GM12878 (cell line): ENCODE measurements around the gene ZBED5. TPM values are rescaled to one million over a fixed set of nuclear protein-coding genes. Genes with fewer than 3 reads are reported as not detected.

ENCODE experiments used
- ATAC-seq: fragments of 200-7000 bp; cut with Tn5 transposase; 3 replicates; pipeline ENCODE4 v1.9.1; 2020; ENCODE audit warnings: mild to moderate bottlenecking, moderate library complexity
- BruUV-seq: library from RNA; stranded (reverse); fragments of 400-500 nt; replicated peaks from 2 replicates; lab custom pipeline; 2021; lab: Mats Ljungman, UMichigan
- CTCF ChIA-PET: fragments of 300-600 bp; sonication (Branson Sonifier 250); formaldehyde crosslinking; extraction: SDS; loops from one replicate; lab custom pipeline; 2021; ENCODE audit warnings: inconsistent platforms; lab: Yijun Ruan, JAX
- POLR2A ChIA-PET: fragments of 350-600 bp; formaldehyde crosslinking; extraction: SDS; loops from one replicate; lab custom pipeline; 2021; ENCODE audit warnings: inconsistent platforms; lab: Charles Lee
- RAD21 ChIA-PET: fragments of 300-600 bp; sonication (Branson Sonifier 250); formaldehyde crosslinking; loops from one replicate; lab custom pipeline; 2023; ENCODE audit warnings: antibody characterized with exemption; ENCODE audit not compliant: unreplicated experiment; lab: Charles Lee
- SMC1A ChIA-PET: fragments of 300-600 bp; sonication (Branson Sonifier 250); formaldehyde crosslinking; loops from one replicate; lab custom pipeline; 2023; ENCODE audit not compliant: unreplicated experiment, uncharacterized antibody; lab: Charles Lee
- DNase-seq: peaks from one replicate; pipeline ENCODE4 v3.0.0-alpha.2; 2011; ENCODE audit warnings: low read depth, low spot score
- FAIRE-seq: peaks from 3 replicates; lab custom pipeline; 2011; peaks lifted over from hg19 to GRCh38; lab: Jason Lieb, UNC
- H2AFZ ChIP-seq: 2 replicates; pipeline ENCODE4 v1.6.0; 2011; ENCODE audit warnings: low read depth, low read length, control low read depth; ENCODE audit not compliant: control insufficient read depth
- H3K27ac ChIP-seq: 2 replicates; pipeline ENCODE4 v1.5.1; 2011; ENCODE audit warnings: control low read depth; ENCODE audit not compliant: control insufficient read depth, insufficient read depth
- H3K27me3 ChIP-seq, 2 experiments: replicated peaks in 1 of 2; 2 replicates each; pipeline versions ENCODE4 v1.6.0 to v1.6.1; 2011; ENCODE audit warnings: low read length in 1 of 2; ENCODE audit not compliant: control insufficient read depth in 2 of 2, insufficient read depth in 2 of 2
- H3K36me3 ChIP-seq, 2 experiments: 2 replicates each; pipeline ENCODE4 v1.5.1; 2011; ENCODE audit warnings: low read length in 1 of 2; ENCODE audit not compliant: control insufficient read depth in 2 of 2, insufficient read depth in 2 of 2
- H3K4me1 ChIP-seq: 2 replicates; pipeline ENCODE4 v1.6.1; 2011; ENCODE audit warnings: mild to moderate bottlenecking, low read length, moderate library complexity, mixed read lengths; ENCODE audit not compliant: control insufficient read depth, insufficient read depth
- H3K4me2 ChIP-seq: 2 replicates; pipeline ENCODE4 v1.6.0; 2011; ENCODE audit warnings: control low read depth; ENCODE audit not compliant: control insufficient read depth, insufficient read depth
- H3K4me3 ChIP-seq: fragments of 200-600 bp; sonication (generic); 2 replicates; pipeline ENCODE4 v1.5.1; 2016
- H3K79me2 ChIP-seq: 2 replicates; pipeline ENCODE4 v1.6.0; 2011; ENCODE audit warnings: low read length; ENCODE audit not compliant: control insufficient read depth, insufficient read depth
- H3K9ac ChIP-seq: 2 replicates; pipeline ENCODE4 v1.8.0; 2011; ENCODE audit warnings: low read length, control low read depth, mixed read lengths; ENCODE audit not compliant: control insufficient read depth, insufficient read depth
- H3K9me3 ChIP-seq: replicated peaks from 3 replicates; pipeline ENCODE4 v1.5.1; 2011; ENCODE audit warnings: mild to moderate bottlenecking, low read length; ENCODE audit not compliant: control insufficient read depth, insufficient read depth
- H4K20me1 ChIP-seq: 2 replicates; pipeline ENCODE4 v1.6.0; 2011; ENCODE audit not compliant: control insufficient read depth, insufficient read depth
- ATF7 ChIP-seq: fragments of 450-650 bp; IDR thresholded peaks from 2 replicates; pipeline ENCODE4 v1.6.1; 2016; ENCODE audit warnings: low read depth, mild to moderate bottlenecking
- BACH1 ChIP-seq: fragments of 450-650 bp; IDR thresholded peaks from 2 replicates; pipeline ENCODE4 v1.6.1; 2017; ENCODE audit warnings: mild to moderate bottlenecking, borderline replicate concordance
- BRCA1 ChIP-seq: IDR thresholded peaks from 2 replicates; pipeline ENCODE4 v1.6.1; 2011; ENCODE audit warnings: low read depth, low read length, improper control_type of control experiment
- CEBPB ChIP-seq, 2 experiments: fragments of 150-350 bp in 1 of 2; IDR thresholded peaks; 2 replicates each; pipeline ENCODE4 v1.6.1; 2012 to 2014; ENCODE audit warnings: low read depth in 2 of 2, low read length in 2 of 2, borderline replicate concordance in 1 of 2, inconsistent platforms in 1 of 2
- IKZF1 ChIP-seq: fragments of 450-650 bp; conservative IDR thresholded peaks from 2 replicates; pipeline ENCODE4 v1.6.1; 2017; ENCODE audit warnings: antibody characterized with exemption, mild to moderate bottlenecking
- LARP7 ChIP-seq: fragments of 450-650 bp; IDR thresholded peaks from 2 replicates; pipeline ENCODE4 v1.6.1; 2017; ENCODE audit warnings: mild to moderate bottlenecking
- MYC ChIP-seq: IDR thresholded peaks from 2 replicates; pipeline ENCODE4 v1.6.1; 2011; ENCODE audit warnings: mild to moderate bottlenecking, low read length, moderate library complexity, inconsistent platforms; ENCODE audit not compliant: insufficient read depth, insufficient replicate concordance, insufficient read length, severe bottlenecking
- NBN ChIP-seq: fragments of 450-650 bp; IDR thresholded peaks from 2 replicates; pipeline ENCODE4 v1.6.1; 2016
- RUNX3 ChIP-seq: IDR thresholded peaks from 2 replicates; pipeline ENCODE4 v1.6.1; 2012; ENCODE audit warnings: low read length, inconsistent platforms
- SRF ChIP-seq, 2 experiments: IDR thresholded peaks; 2 replicates each; pipeline ENCODE4 v1.6.1; 2011; ENCODE audit warnings: low read depth in 2 of 2, low read length in 2 of 2, mild to moderate bottlenecking in 1 of 2, moderate library complexity in 1 of 2
- TCF7 ChIP-seq: IDR thresholded peaks from 2 replicates; pipeline ENCODE4 v1.6.1; 2014; ENCODE audit warnings: antibody characterized with exemption, borderline replicate concordance
- YY1 ChIP-seq: IDR thresholded peaks from 2 replicates; pipeline ENCODE4 v1.6.1; 2011; ENCODE audit warnings: low read depth, mild to moderate bottlenecking, low read length
- ZNF217 ChIP-seq: fragments of 450-650 bp; IDR thresholded peaks from 2 replicates; pipeline ENCODE4 v1.6.1; 2017; ENCODE audit warnings: antibody characterized with exemption, mild to moderate bottlenecking
- WGBS: methylation state at CpG from one replicate; pipeline ENCODE4 v1.1.6; 2016; ENCODE audit warnings: low lambda C conversion rate; ENCODE audit not compliant: insufficient replicate concordance, insufficient coverage; ENCODE audit errors: missing lambda C conversion rate; 5-methylcytosine and 5-hydroxymethylcytosine counted together
- in situ Hi-C: fragments of 300-500 bp; cut with MboI; formaldehyde crosslinking; loops from 9 replicates; pipeline ENCODE4 v1.14.3; 2018; ENCODE audit warnings: mixed read lengths
- intact Hi-C: fragments of 100-400 bp; cut with micrococcal nuclease; formaldehyde crosslinking; loops from one replicate; pipeline ENCODE4 v1.14.2; 2022; ENCODE audit not compliant: unreplicated experiment
- polyA plus RNA-seq, 11 experiments: library from polyadenylated mRNA; depleted of rRNA in 4 of 11; unstranded in 6 of 11; stranded (reverse) in 5 of 11; fragments of >200 nt; fragmentation: Nextera tagmentation in 4 of 11; fragmentation: Illumina TruSeq in 1 of 11; extraction: Ambion mirVana in 4 of 11; extraction: Trizol in 1 of 11; gene quantifications; 1 replicate in 1 of 11; 2 replicates in 10 of 11; pipeline versions ENCODE4 v1.2.1 to v1.2.3, GENCODE V29; 2011 to 2016; ENCODE audit warnings: inconsistent platforms in 2 of 11, missing spikeins in 2 of 11, low read depth in 1 of 11
- total RNA-seq, 4 experiments: library from RNA; depleted of rRNA in 3 of 4; stranded (reverse); fragments of >200 nt in 3 of 4; fragmentation: Illumina TruSeq in 1 of 4; extraction: Trizol in 1 of 4; gene quantifications; 2 replicates each; pipeline versions ENCODE4 v1.2.1 to v1.2.3, GENCODE V29; 2013 to 2021
- TF ChIP-seq, protein P1 (sequence below): IDR thresholded peaks from 2 replicates; pipeline ENCODE4 v1.6.1; 2012; ENCODE audit warnings: improper control_type of control experiment, low read depth, low read length; ENCODE audit not compliant: insufficient replicate concordance
- TF ChIP-seq, protein P2 (sequence below): fragments of 450-650 bp; conservative IDR thresholded peaks from 2 replicates; pipeline ENCODE4 v1.6.1; 2017; ENCODE audit warnings: mild to moderate bottlenecking, moderate library complexity

The ZBED5 gene
- total and polyA plus RNA-seq, 10 of the 15 experiments (the other 5 are each of a cell fraction or from before 2014, with no cell fraction given): 27.3 to 86.8 (median 37.6) TPM

GRCh38 chr11:10858439-10859325, 829 bp upstream of the ZBED5 start:
- Histone ChIP-seq H3K4me2 (peak overlapping the region; percentile 85), H3K4me1 (no peaks in the 10 kb centered on the region), H3K27ac (peak overlapping the region; percentile 84), H4K20me1 (no peaks in the 10 kb centered on the region), H2AFZ (peak overlapping the region; percentile 73), H3K27me3 (no peaks in the 10 kb centered on the region), H3K4me3 (peak overlapping the region; percentile 92), H3K9me3 (no peaks in the 10 kb centered on the region), H3K79me2 (peaks cover 49% of the 10 kb centered on the region), H3K9ac (peak overlapping the region; percentile 86), H3K36me3 (peaks cover 0 to 12% of the 10 kb centered on the region in 2 experiments; a peak in 3 of 4 replicates)
- intact Hi-C loops: loop anchor here (1.0 to 10.0 kb wide), 4 partner anchors 36 to 986 kb away; partner anchors contain the start of genes CTR9 and USP47
- RAD21 ChIA-PET: interaction anchor here (1.6 to 3.8 kb wide), 2 partner anchors 49 to 66 kb away, joined by 6 to 32 read pairs; partner anchors contain the start of gene EIF4G2
- peak; percentile 11 for DNase-seq
- WGBS: under 1% methylated on average over 38 of the region's 46 CpGs
- BruUV-seq: TSS peak; percentile 91
- peak; percentile 53 for ATAC-seq
- in situ Hi-C loops: no loop called here
- POLR2A ChIA-PET: interaction anchor here (0.8 to 3.3 kb wide), 9 partner anchors 9 to 87 kb away, joined by 3 to 87 read pairs (median 4); partner anchors contain the start of gene EIF4G2
- SMC1A ChIA-PET: interaction anchor here (0.6 to 3.1 kb wide), 8 partner anchors 11 to 983 kb away, joined by 3 to 31 read pairs (median 3); partner anchors contain the start of gene EIF4G2
- CTCF ChIA-PET: interaction anchor here (0.7 to 1.9 kb wide), 12 partner anchors 8 to 164 kb away, joined by 3 to 15 read pairs (median 4); partner anchors contain the start of gene EIF4G2
- FAIRE-seq: no peak
- TF ChIP-seq, protein P1, sequence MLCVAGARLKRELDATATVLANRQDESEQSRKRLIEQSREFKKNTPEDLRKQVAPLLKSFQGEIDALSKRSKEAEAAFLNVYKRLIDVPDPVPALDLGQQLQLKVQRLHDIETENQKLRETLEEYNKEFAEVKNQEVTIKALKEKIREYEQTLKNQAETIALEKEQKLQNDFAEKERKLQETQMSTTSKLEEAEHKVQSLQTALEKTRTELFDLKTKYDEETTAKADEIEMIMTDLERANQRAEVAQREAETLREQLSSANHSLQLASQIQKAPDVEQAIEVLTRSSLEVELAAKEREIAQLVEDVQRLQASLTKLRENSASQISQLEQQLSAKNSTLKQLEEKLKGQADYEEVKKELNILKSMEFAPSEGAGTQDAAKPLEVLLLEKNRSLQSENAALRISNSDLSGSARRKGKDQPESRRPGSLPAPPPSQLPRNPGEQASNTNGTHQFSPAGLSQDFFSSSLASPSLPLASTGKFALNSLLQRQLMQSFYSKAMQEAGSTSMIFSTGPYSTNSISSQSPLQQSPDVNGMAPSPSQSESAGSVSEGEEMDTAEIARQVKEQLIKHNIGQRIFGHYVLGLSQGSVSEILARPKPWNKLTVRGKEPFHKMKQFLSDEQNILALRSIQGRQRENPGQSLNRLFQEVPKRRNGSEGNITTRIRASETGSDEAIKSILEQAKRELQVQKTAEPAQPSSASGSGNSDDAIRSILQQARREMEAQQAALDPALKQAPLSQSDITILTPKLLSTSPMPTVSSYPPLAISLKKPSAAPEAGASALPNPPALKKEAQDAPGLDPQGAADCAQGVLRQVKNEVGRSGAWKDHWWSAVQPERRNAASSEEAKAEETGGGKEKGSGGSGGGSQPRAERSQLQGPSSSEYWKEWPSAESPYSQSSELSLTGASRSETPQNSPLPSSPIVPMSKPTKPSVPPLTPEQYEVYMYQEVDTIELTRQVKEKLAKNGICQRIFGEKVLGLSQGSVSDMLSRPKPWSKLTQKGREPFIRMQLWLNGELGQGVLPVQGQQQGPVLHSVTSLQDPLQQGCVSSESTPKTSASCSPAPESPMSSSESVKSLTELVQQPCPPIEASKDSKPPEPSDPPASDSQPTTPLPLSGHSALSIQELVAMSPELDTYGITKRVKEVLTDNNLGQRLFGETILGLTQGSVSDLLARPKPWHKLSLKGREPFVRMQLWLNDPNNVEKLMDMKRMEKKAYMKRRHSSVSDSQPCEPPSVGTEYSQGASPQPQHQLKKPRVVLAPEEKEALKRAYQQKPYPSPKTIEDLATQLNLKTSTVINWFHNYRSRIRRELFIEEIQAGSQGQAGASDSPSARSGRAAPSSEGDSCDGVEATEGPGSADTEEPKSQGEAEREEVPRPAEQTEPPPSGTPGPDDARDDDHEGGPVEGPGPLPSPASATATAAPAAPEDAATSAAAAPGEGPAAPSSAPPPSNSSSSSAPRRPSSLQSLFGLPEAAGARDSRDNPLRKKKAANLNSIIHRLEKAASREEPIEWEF: no peak
- TF ChIP-seq YY1: peak; percentile 48; the same call in 1 of the 2 replicates
- 0 out of 2 replicates have a peak, but pooled peaks have one; percentile 39 for TF ChIP-seq ZNF217
- 0 out of 2 replicates have a peak, but pooled peaks have one; percentile 0 for TF ChIP-seq BRCA1
- peak; percentile 11; the same call in 1 of the 2 replicates for TF ChIP-seq TCF7
- peak; percentile 61 for TF ChIP-seq IKZF1
- TF ChIP-seq, protein P2, sequence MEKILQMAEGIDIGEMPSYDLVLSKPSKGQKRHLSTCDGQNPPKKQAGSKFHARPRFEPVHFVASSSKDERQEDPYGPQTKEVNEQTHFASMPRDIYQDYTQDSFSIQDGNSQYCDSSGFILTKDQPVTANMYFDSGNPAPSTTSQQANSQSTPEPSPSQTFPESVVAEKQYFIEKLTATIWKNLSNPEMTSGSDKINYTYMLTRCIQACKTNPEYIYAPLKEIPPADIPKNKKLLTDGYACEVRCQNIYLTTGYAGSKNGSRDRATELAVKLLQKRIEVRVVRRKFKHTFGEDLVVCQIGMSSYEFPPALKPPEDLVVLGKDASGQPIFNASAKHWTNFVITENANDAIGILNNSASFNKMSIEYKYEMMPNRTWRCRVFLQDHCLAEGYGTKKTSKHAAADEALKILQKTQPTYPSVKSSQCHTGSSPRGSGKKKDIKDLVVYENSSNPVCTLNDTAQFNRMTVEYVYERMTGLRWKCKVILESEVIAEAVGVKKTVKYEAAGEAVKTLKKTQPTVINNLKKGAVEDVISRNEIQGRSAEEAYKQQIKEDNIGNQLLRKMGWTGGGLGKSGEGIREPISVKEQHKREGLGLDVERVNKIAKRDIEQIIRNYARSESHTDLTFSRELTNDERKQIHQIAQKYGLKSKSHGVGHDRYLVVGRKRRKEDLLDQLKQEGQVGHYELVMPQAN: peak; percentile 1; the same call in 1 of the 2 replicates
- TF ChIP-seq RUNX3: peak; percentile 35; the same call in 1 of the 2 replicates
- TF ChIP-seq MYC: peak; percentile 29
- peak; percentile 47; the same call in 1 of the 2 replicates for TF ChIP-seq LARP7
- no peak for TF ChIP-seq CEBPB (IDR thresholded peaks at IDR 0.05; ENCODE audit: borderline replicate concordance in 1 of 2, low read depth in 2 of 2, low read length in 2 of 2)
- no peak for TF ChIP-seq ATF7
- TF ChIP-seq BACH1: 0 out of 2 replicates have a peak, but pooled peaks have one; percentile 22
- no peak for TF ChIP-seq SRF (IDR thresholded peaks at IDR 0.05; ENCODE audit: low read depth in 2 of 2, low read length in 2 of 2)
- TF ChIP-seq NBN: no peak
